K562 (cell line): ENCODE measurements around the gene HAPSTR1. TPM values are rescaled to one million over a fixed set of nuclear protein-coding genes. Genes with fewer than 3 reads are reported as not detected.
A peak's percentile ranks its signal among the peaks of the same experiment; 100 is the strongest.

Experiments used
- BCOR ChIP-seq: fragments of 450-650 bp; IDR thresholded peaks from 2 replicates; pipeline ENCODE4 v1.6.1; 2016
- CEBPZ ChIP-seq: fragments of 150-350 bp; IDR thresholded peaks from 2 replicates; pipeline ENCODE4 v1.6.1; 2014; ENCODE audit warnings: low read depth, mild to moderate bottlenecking, low read length, borderline replicate concordance
- EP400 ChIP-seq: fragments of 450-650 bp; IDR thresholded peaks from 2 replicates; pipeline ENCODE4 v1.6.1; 2017; ENCODE audit warnings: antibody characterized with exemption, mild to moderate bottlenecking, moderate library complexity
- GTF3C2 ChIP-seq: IDR thresholded peaks from 3 replicates; pipeline ENCODE4 v1.6.1; 2011; ENCODE audit warnings: borderline replicate concordance, mild to moderate bottlenecking, moderate library complexity; ENCODE audit not compliant: insufficient read length; ENCODE audit errors: extremely low read depth
- HCFC1 ChIP-seq: IDR thresholded peaks from 2 replicates; pipeline ENCODE4 v1.6.1; 2012; ENCODE audit warnings: low read depth, low read length, improper control_type of control experiment
- KDM1A ChIP-seq, 2 experiments: fragments of 450-650 bp; IDR thresholded peaks; 2 replicates each; pipeline ENCODE4 v1.6.1; 2016; ENCODE audit warnings: mild to moderate bottlenecking in 2 of 2
- MTA2 ChIP-seq: fragments of 450-650 bp; IDR thresholded peaks from 2 replicates; pipeline ENCODE4 v1.6.1; 2016; ENCODE audit warnings: low read depth
- NR0B1 ChIP-seq: fragments of 450-650 bp; IDR thresholded peaks from one replicate; pipeline ENCODE4 v1.6.1; 2018; ENCODE audit warnings: mild to moderate bottlenecking, moderate library complexity; ENCODE audit not compliant: partially characterized antibody
- POU5F1 ChIP-seq: fragments of 150-350 bp; IDR thresholded peaks from 2 replicates; pipeline ENCODE4 v1.6.1; 2014; ENCODE audit warnings: borderline replicate concordance, low read length, low read depth, mild to moderate bottlenecking; ENCODE audit not compliant: partially characterized antibody
- RAD21 ChIP-seq, 2 experiments: fragments of 250-450 bp in 1 of 2; fragments of 450-650 bp in 1 of 2; sonication (Bioruptor Pico) in 1 of 2; formaldehyde crosslinking in 1 of 2; IDR thresholded peaks in 1 of 2; conservative IDR thresholded peaks in 1 of 2; 2 replicates each; pipeline versions ENCODE4 v1.4.0 to v1.8.0; 2020 to 2022; ENCODE audit warnings: mild to moderate bottlenecking in 2 of 2, moderate library complexity in 1 of 2
- RBM25 ChIP-seq: fragments of 200-400 bp; formaldehyde crosslinking; IDR thresholded peaks from 2 replicates; pipeline ENCODE4 v1.6.1; 2018; ENCODE audit warnings: low read length, low read depth, moderate library complexity; ENCODE audit not compliant: severe bottlenecking
- TRIM28 ChIP-seq: fragments of 450-650 bp; IDR thresholded peaks from 2 replicates; pipeline ENCODE4 v1.6.1; 2017
- U2AF1 ChIP-seq: fragments of 200-400 bp; formaldehyde crosslinking; optimal IDR thresholded peaks from 2 replicates; pipeline ENCODE3; 2017; ENCODE audit warnings: mild to moderate bottlenecking, low read depth, low read length, moderate library complexity
- ZKSCAN1 ChIP-seq: fragments of 150-350 bp; IDR thresholded peaks from 2 replicates; pipeline ENCODE4 v1.6.1; 2016; ENCODE audit warnings: low read depth, low read length
- ZNF121 ChIP-seq: sonication (generic); formaldehyde crosslinking; conservative IDR thresholded peaks from 2 replicates; pipeline ENCODE4 v1.8.0; 2022; ENCODE audit warnings: missing genetic modification reagents
- ZNF23 ChIP-seq: fragments of 250-450 bp; sonication (Bioruptor Pico); IDR thresholded peaks from 2 replicates; pipeline ENCODE4 v1.4.0; 2020; ENCODE audit warnings: mild to moderate bottlenecking
- ZNF280B ChIP-seq: fragments of 250-450 bp; sonication (Bioruptor Pico); IDR thresholded peaks from 2 replicates; pipeline ENCODE4 v1.5.1; 2021; ENCODE audit warnings: mild to moderate bottlenecking
- ZNF668 ChIP-seq: fragments of 250-450 bp; sonication (Bioruptor Pico); IDR thresholded peaks from 2 replicates; pipeline ENCODE4 v1.8.0; 2022; ENCODE audit warnings: mild to moderate bottlenecking, inconsistent platforms
- polyA plus RNA-seq, 8 experiments: library from polyadenylated mRNA; depleted of rRNA in 4 of 8; stranded (reverse) in 5 of 8; unstranded in 3 of 8; fragments of >200 nt; fragmentation: Nextera tagmentation in 2 of 8; fragmentation: Illumina TruSeq in 1 of 8; extraction: Ambion mirVana in 2 of 8; extraction: Trizol in 1 of 8; gene quantifications; 2 replicates each; pipeline versions ENCODE4 v1.2.1 to v1.2.3, GENCODE V29; 2011 to 2014; ENCODE audit warnings: inconsistent platforms in 1 of 8, missing spikeins in 1 of 8
- total RNA-seq, 7 experiments: library from RNA; depleted of rRNA in 6 of 7; stranded (reverse); fragments of >200 nt in 6 of 7; fragmentation: Illumina TruSeq in 2 of 7; extraction: Trizol in 2 of 7; gene quantifications; 2 replicates each; pipeline versions ENCODE4 v1.2.1 to v1.2.3, GENCODE V29; 2011 to 2021; ENCODE audit warnings: low replicate concordance in 1 of 7

The HAPSTR1 gene
- total and polyA plus RNA-seq, 9 of the 15 experiments (the other 6 are each of a cell fraction or from before 2014, with no cell fraction given): 10.8 to 67.9 (median 36.5) TPM

GRCh38 chr16:9075299-9076071, 16.0 kb upstream of the HAPSTR1 start (continued):
- no peak for TF ChIP-seq NR0B1
- no peak for TF ChIP-seq HCFC1
- TF ChIP-seq TRIM28: no peak
- TF ChIP-seq RAD21 (CRISPR knock-in tag; conservative IDR thresholded peaks at IDR 0.05 in 1 of 2, IDR thresholded peaks at IDR 0.05 in 1 of 2): no peak
- peak; percentile 6; the same call in 1 of the 2 replicates for TF ChIP-seq EP400
- no peak for TF ChIP-seq POU5F1
- TF ChIP-seq ZNF668 (CRISPR knock-in tag): no peak
- TF ChIP-seq ZNF121 (CRISPR knock-in tag): peak; percentile 94
- no peak for TF ChIP-seq KDM1A (IDR thresholded peaks at IDR 0.05)
- TF ChIP-seq GTF3C2: no peak
- TF ChIP-seq MTA2: no peak
- peak; percentile 25; the same call in 1 of the 2 replicates for TF ChIP-seq BCOR
- no peak for TF ChIP-seq CEBPZ
- TF ChIP-seq ZKSCAN1: no peak
- no peak for TF ChIP-seq ZNF280B (CRISPR knock-in tag)
- TF ChIP-seq ZNF23 (CRISPR knock-in tag): no peak
- TF ChIP-seq RBM25: peak; percentile 76
- TF ChIP-seq U2AF1: no peak
